ENCODE data around the gene ROS1.

ROS1 gene

DNA sequence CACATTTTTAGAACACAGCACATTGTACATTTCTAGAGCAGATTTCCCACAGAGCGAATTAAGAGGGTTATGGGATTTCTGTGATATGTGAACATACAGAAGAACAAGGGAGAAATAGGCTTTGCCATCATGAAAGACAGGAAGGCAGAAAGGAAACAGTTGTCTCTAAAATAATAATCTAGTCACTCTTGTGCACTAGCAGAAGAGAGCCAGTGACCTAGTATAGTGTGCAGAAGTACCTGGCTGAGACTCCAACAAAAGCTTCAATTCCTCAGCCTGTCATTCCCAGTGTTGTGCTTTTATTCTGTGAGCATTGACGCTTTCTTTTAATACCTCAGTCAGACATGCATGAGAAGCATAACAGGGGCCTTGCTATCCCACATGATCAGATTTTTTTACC is 39.0 kb upstream of the ROS1 start:
- TF ChIP-seq SUZ12 (IDR thresholded peaks at IDR 0.05; ENCODE audit: extremely low read depth, insufficient read depth, insufficient read length): no peak
- TF ChIP-seq YY1 (IDR thresholded peaks at IDR 0.05; ENCODE audit: insufficient read depth, insufficient read length): no peak
- no peak for TF ChIP-seq ZNF274 (IDR thresholded peaks at IDR 0.05; ENCODE audit: low read depth, low read length)
- no peak overlapping the region for H3K4me3 ChIP-seq (ENCODE audit: insufficient read length, low read depth)
- H3K36me3 ChIP-seq (ENCODE audit: insufficient read depth, insufficient read length, low read length): no peaks in the 10 kb centered on the region
- no peak overlapping the region for H3K9ac ChIP-seq (ENCODE audit: insufficient read length, low read depth)
- H3K4me1 ChIP-seq (ENCODE audit: insufficient read depth, insufficient read length): no peaks in the 10 kb centered on the region
- DNase-seq (ENCODE audit: low read depth, low spot score): no peak
- no peaks in the 10 kb centered on the region for H3K9me3 ChIP-seq (ENCODE audit: insufficient read depth, low read length)
- H3K27me3 ChIP-seq (ENCODE audit: insufficient read depth, insufficient read length): no peaks in the 10 kb centered on the region

DNA sequence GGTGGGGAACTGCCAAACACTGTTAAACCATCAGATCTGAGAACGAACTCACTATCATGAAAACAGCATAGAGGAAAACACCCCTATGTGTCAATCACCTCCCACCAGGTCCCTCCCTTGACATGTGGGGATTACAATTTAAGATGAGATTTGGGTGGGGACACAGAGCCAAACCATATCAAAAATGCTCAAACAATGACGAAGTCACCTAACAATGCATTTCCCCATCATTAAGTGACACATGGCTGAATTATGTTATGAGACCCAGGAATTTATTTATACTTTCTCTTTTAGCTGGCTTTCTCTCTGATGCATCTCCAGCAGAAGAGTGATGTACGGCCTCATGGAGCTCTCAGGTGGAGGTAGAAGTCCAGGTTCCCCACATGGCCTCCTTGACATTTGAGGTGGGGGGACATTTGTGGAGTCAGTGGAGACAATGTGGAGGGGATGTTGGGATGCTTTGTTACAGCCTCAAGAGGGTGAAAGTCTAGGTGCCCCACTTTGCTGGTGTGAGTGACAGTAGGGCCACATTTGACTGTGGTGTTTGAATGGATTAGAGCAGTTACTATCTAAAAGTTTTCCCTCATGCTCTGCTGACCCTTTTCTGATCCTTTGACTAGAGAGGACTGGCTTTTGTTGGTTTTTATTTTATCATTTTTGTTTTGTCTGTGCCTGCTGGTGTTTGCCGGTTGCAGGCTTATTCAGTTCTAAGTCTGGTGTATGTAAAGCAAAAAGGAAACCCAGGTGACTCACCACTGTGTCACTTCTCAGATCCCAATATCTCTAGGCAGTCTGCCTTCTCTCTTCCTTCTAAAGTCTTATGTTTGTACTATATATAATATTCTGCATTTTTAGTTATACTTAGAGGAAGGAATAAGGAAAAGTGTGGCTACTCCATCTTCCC is 38.3 kb upstream of the ROS1 start:
- no peaks in the 10 kb centered on the region for H3K4me1 ChIP-seq (ENCODE audit: insufficient read depth, insufficient read length)
- H3K9me3 ChIP-seq (ENCODE audit: insufficient read depth, low read length): no peaks in the 10 kb centered on the region
- H3K36me3 ChIP-seq (ENCODE audit: insufficient read depth, insufficient read length, low read length): no peaks in the 10 kb centered on the region
- H3K4me3 ChIP-seq (ENCODE audit: insufficient read length, low read depth): no peak overlapping the region
- H3K9ac ChIP-seq (ENCODE audit: insufficient read length, low read depth): no peak overlapping the region
- TF ChIP-seq SUZ12 (IDR thresholded peaks at IDR 0.05; ENCODE audit: extremely low read depth, insufficient read depth, insufficient read length) (no peak), YY1 (IDR thresholded peaks at IDR 0.05; ENCODE audit: insufficient read depth, insufficient read length) (no peak), ZNF274 (IDR thresholded peaks at IDR 0.05; ENCODE audit: low read depth, low read length) (no peak)
- DNase-seq (ENCODE audit: low read depth, low spot score): no peak
- no peaks in the 10 kb centered on the region for H3K27me3 ChIP-seq (ENCODE audit: insufficient read depth, insufficient read length)

DNA sequence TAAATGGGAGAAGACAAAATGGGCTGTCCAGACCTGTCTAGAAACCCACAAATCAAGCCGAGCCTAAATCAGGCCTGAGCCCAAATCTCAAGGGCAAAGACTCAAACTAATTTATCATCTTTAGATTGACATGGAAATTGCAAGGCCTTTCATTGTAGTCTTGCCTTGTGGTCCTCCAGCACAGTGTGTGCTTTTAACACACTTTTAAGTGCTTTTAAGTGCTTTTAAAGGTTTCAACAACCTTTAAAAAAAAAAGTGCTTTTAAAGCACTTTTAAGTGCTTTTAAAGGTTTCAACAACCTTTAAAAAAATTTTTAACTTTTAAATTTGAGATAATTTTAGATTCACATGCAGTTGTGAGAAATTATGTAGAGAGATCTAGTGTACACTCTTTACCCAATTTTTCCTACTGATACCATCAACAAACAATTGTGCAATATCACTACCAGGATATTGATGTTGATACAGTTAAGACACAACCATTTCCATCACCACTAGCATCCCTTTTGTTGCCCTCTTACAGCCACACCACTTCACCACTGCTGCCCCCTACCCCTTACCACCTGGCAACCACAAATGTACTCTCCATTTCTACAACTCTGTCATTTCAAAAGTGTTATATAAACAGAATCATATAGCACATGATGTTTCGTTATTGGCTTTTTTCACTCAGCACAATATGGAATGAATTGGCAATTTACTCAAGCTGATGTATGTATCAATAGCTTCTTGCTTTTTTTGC is 33.6 kb upstream of the ROS1 start:
- no peak for DNase-seq (ENCODE audit: low read depth, low spot score)
- TF ChIP-seq SUZ12 (IDR thresholded peaks at IDR 0.05; ENCODE audit: extremely low read depth, insufficient read depth, insufficient read length): no peak
- TF ChIP-seq ZNF274 (IDR thresholded peaks at IDR 0.05; ENCODE audit: low read depth, low read length): no peak
- no peak for TF ChIP-seq YY1 (IDR thresholded peaks at IDR 0.05; ENCODE audit: insufficient read depth, insufficient read length)

DNA sequence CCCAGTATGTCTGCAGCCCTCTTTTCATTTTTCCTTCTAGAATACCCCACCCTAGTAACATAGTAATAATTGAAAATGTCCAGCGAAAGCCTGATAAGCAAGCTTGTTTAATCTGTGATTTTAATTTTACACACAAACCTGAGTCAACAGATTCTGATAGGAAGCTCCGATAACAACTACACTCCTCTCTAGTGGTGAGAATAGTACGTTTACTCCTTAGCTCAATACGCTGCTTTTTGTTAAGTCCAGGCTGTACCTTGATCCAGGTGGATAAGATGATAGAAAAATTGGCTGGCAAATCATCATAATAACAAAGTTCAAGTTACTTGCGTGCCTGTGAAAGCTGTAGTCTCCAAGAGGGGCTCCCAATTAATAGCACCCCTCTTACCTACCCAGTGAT is 31.3 kb upstream of the ROS1 start:
- H3K27me3 ChIP-seq (ENCODE audit: insufficient read depth, insufficient read length): no peaks in the 10 kb centered on the region
- DNase-seq (ENCODE audit: low read depth, low spot score): no peak
- no peak for TF ChIP-seq YY1 (IDR thresholded peaks at IDR 0.05; ENCODE audit: insufficient read depth, insufficient read length)
- TF ChIP-seq SUZ12 (IDR thresholded peaks at IDR 0.05; ENCODE audit: extremely low read depth, insufficient read depth, insufficient read length): no peak
- TF ChIP-seq ZNF274 (IDR thresholded peaks at IDR 0.05; ENCODE audit: low read depth, low read length): no peak
- H3K36me3 ChIP-seq (ENCODE audit: insufficient read depth, insufficient read length, low read length): no peaks in the 10 kb centered on the region
- H3K9ac ChIP-seq (ENCODE audit: insufficient read length, low read depth): no peak overlapping the region
- H3K9me3 ChIP-seq (ENCODE audit: insufficient read depth, low read length): no peaks in the 10 kb centered on the region
- no peaks in the 10 kb centered on the region for H3K4me1 ChIP-seq (ENCODE audit: insufficient read depth, insufficient read length)
- no peak overlapping the region for H3K4me3 ChIP-seq (ENCODE audit: insufficient read length, low read depth)

More for the DNA sequence above, 33.6 kb upstream of the ROS1 start:
- H3K9me3 ChIP-seq (ENCODE audit: insufficient read depth, low read length): no peaks in the 10 kb centered on the region
- no peak overlapping the region for H3K9ac ChIP-seq (ENCODE audit: insufficient read length, low read depth)
- no peak overlapping the region for H3K4me3 ChIP-seq (ENCODE audit: insufficient read length, low read depth)
- no peaks in the 10 kb centered on the region for H3K4me1 ChIP-seq (ENCODE audit: insufficient read depth, insufficient read length)
- H3K36me3 ChIP-seq (ENCODE audit: insufficient read depth, insufficient read length, low read length): no peaks in the 10 kb centered on the region
- H3K27me3 ChIP-seq (ENCODE audit: insufficient read depth, insufficient read length): no peaks in the 10 kb centered on the region

DNA sequence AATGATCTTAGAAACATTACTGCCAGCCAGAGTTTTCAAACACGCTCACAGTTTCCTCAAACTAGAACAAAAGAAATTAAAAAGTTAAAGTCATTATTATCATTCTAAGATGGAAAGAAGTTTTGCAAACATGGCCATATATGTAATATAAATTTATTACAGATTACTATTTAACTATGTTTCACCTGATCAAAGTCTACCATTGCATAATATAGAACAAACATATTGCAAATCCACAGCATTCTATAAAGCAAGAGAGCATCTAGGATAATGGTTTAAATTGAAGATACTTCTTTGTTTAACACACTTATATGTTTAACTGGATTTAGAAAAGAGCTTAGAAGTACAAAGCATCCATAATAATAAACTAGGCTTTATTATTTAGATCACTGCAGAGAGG is 30.5 kb upstream of the ROS1 start:
- H3K4me1 ChIP-seq (ENCODE audit: insufficient read depth, insufficient read length): no peaks in the 10 kb centered on the region
- no peak for DNase-seq (ENCODE audit: low read depth, low spot score)
- H3K9me3 ChIP-seq (ENCODE audit: insufficient read depth, low read length): no peaks in the 10 kb centered on the region
- no peak for TF ChIP-seq ZNF274 (IDR thresholded peaks at IDR 0.05; ENCODE audit: low read depth, low read length)
- H3K4me3 ChIP-seq (ENCODE audit: insufficient read length, low read depth): no peak overlapping the region
- no peak overlapping the region for H3K9ac ChIP-seq (ENCODE audit: insufficient read length, low read depth)
- H3K36me3 ChIP-seq (ENCODE audit: insufficient read depth, insufficient read length, low read length): no peaks in the 10 kb centered on the region
- no peaks in the 10 kb centered on the region for H3K27me3 ChIP-seq (ENCODE audit: insufficient read depth, insufficient read length)

DNA sequence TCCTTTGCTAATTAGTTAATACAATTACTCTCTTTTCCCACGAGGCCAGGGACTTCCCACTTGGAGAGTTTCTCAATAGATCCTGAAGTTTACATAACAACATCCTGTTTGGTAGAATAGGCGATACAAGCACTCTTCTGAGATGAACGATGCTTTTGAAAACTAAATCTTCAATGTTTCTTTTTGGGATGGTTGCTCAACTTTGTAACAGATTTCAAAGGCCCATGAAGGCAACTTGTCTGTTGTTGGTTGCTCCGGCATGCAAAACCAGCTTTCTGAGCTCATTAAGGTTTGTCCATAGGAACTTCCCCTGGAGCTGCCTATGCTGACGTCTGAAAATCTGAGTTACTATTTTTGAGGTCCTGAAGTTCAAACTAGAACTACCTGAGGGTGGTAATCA is 25.9 kb upstream of the ROS1 start:
- no peak for DNase-seq (ENCODE audit: low read depth, low spot score)
- no peaks in the 10 kb centered on the region for H3K4me1 ChIP-seq (ENCODE audit: insufficient read depth, insufficient read length)

More for the DNA sequence above, 25.9 kb upstream of the ROS1 start:
- no peaks in the 10 kb centered on the region for H3K9me3 ChIP-seq (ENCODE audit: insufficient read depth, low read length)
- H3K36me3 ChIP-seq (ENCODE audit: insufficient read depth, insufficient read length, low read length): no peaks in the 10 kb centered on the region
- no peak overlapping the region for H3K4me3 ChIP-seq (ENCODE audit: insufficient read length, low read depth)
- H3K27me3 ChIP-seq (ENCODE audit: insufficient read depth, insufficient read length): no peaks in the 10 kb centered on the region
- TF ChIP-seq YY1 (IDR thresholded peaks at IDR 0.05; ENCODE audit: insufficient read depth, insufficient read length): no peak
- no peak for TF ChIP-seq SUZ12 (IDR thresholded peaks at IDR 0.05; ENCODE audit: extremely low read depth, insufficient read depth, insufficient read length)
- no peak for TF ChIP-seq ZNF274 (IDR thresholded peaks at IDR 0.05; ENCODE audit: low read depth, low read length)
- no peak overlapping the region for H3K9ac ChIP-seq (ENCODE audit: insufficient read length, low read depth)

All from NT2/D1 (cell line).